Measurements from ENCODE around the gene KIF1A.
"Not testable (repeated sequence)": the region's sequence is repeated elsewhere in the genome, so short reads cannot be mapped to it uniquely, and the experiment has no call there.

KIF1A gene

DNA sequence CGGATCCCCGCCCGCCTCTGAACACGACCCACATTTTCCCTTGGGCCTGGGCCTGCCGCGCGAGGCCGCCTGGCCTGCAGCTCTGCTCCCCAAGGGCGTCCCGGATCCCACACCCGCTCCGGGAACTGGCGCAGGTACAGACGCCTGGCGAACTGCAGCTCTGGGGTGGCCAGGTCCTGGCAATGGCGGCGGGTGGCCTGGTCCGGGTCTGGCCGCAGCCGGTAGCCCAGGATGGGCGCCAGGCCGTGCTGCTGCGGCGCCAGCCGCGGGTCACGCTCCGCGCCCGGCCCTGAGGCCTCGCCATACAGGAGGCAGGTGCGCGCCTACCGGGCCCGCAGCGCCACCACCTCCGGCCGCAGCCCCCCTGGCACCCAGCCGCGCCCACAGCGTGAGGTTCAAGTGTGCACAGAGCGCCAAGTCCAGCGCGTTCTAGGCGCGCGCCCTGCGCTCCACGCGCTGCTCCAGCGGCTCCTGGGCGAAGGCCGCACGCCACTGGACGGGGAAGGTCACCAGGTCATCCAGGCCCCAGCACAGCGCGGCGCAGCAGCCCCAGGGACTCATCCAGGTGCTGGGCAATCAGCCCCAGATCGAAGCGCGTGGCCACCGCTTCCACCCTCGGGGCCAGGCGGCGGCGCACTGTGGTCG is 118.8 kb downstream of the KIF1A start:
- no peak for DNase-seq

DNA sequence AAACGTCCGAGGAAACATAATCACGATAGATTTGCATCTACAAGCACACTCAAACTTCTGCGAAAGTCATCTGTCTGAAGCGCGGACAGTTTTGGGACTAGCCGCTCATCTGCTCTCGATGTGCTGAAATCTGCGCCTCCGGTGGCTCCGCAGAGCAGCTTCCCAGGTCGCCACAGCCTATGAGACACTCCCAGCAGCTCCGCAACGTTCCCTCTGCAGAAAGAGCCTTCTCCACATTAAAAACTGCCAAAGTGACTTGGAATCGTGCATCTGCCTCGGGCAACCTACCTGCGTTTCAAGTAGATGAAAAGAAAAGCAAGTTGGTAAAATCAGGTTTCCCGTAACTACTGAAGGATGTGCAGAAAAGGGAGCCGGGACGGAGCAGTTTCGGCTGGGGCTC is 119.4 kb downstream of the KIF1A start:
- not testable (repeated sequence) for DNase-seq

DNA sequence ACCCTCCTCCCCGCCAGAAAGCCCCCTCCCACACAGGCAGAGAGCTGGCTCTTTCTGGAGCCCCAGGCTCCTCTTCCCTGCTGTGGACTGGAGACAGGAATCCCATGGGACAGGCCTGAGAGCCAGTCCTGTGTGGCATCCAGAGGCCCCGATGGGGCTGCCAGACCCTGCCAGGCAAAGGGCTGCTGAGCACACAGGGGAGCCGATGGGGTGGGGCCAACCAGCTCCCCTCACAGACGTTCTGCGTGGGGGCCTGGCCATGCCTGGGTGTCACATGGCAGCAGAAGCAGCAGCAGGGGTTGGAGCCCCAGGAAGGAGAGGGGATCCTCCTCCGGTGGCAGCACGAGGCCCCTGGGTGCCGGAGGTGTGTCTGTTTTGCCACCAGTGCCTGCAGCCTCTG is 120.2 kb downstream of the KIF1A start:
- not testable (repeated sequence) for DNase-seq

DNA sequence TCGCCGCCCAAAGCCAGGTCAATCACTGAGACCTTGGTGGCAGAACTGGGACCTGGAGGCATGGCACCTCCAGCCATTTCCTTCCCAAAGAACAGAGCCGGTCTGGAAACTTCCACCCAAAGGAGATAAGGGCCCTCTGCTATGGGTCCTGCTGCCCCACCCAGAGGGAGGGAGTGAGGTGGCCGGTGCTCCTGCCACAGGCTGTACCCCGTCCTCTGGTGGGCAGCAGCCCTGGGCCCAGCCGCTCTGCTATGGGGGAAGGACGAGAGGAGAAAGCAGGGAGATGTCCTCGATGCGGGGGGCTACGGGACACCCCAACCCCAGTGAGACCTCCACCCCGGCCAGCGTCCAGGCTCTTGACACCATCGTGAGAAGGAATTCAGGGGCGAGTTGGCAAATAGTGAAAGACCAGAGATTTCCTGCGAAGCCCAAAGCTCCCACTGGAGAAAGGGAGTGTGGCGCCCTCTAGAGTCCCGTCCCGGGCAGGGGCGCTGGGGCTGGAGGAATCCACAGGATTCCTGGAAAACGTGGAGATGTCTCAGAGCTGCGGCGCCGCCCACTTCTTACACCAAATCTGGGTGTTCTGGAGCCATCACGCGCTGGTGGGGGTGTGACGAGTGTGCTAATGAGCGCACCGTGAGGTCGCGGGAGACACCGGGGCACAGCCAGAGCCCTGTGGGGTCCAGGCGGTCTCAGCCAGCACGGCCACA is 121.0 kb downstream of the KIF1A start:
- not testable (repeated sequence) for DNase-seq

DNA sequence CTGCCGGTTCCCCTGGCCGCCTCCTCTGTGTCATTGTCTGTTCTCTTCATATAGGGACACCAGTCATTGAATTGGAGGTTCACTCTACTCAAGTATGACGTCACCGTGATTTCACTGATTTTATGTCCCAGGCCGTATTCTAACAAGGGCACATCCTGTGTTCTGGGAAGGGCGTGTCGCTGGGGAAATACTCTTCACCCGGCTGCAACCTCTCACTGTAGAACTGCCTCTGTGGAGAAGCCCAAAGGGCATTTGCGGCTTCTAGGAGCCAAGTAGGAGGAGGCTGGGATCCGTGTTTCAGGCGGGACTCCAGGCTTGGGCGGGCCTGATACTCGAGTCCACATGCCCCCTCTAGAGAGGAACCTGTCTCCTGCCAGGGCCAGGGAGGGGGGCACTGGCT is 123.5 kb downstream of the KIF1A start:
- DNase-seq = not testable (repeated sequence)

DNA sequence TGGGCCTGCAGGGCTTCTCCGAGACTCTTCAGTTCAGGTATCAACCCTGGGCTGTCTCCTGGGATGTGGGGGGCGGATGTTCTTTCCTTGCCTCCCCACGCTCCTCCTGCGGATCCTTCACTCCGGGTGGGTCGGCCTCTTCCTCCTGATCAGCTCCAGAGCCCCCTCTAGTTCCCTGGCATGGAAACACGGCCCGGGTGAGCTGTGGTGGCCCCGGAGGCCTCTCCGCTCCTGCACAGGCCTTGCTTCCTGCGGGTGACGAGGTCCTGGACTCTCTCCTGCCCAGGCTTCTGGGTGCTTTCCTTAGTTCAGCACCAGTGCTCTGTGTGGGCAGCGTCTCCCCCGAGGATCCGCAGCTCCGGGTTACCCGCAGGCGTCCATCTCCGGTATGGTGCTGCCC is 124.4 kb downstream of the KIF1A start:
- DNase-seq = not testable (repeated sequence)

DNA sequence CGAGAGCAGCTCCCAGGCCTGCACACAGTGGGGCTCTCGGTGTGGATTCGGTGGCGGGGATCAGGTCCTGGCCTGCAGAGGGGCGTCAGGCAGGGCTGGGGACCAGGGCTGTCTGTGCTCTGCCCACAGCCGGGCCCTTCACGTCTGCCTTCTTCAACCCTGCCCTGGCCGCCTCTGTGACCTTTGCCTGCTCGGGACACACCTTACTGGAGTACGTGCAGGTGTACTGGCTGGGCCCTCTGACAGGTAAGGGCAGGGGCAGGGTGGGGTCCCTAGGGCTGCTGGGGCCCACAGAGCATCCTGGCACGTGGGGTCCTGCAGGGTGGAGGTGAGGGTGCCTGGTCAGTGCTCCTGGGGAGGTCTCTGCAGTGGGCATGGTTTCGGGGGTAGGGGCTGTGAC is 125.7 kb downstream of the KIF1A start:
- not testable (repeated sequence) for DNase-seq

DNA sequence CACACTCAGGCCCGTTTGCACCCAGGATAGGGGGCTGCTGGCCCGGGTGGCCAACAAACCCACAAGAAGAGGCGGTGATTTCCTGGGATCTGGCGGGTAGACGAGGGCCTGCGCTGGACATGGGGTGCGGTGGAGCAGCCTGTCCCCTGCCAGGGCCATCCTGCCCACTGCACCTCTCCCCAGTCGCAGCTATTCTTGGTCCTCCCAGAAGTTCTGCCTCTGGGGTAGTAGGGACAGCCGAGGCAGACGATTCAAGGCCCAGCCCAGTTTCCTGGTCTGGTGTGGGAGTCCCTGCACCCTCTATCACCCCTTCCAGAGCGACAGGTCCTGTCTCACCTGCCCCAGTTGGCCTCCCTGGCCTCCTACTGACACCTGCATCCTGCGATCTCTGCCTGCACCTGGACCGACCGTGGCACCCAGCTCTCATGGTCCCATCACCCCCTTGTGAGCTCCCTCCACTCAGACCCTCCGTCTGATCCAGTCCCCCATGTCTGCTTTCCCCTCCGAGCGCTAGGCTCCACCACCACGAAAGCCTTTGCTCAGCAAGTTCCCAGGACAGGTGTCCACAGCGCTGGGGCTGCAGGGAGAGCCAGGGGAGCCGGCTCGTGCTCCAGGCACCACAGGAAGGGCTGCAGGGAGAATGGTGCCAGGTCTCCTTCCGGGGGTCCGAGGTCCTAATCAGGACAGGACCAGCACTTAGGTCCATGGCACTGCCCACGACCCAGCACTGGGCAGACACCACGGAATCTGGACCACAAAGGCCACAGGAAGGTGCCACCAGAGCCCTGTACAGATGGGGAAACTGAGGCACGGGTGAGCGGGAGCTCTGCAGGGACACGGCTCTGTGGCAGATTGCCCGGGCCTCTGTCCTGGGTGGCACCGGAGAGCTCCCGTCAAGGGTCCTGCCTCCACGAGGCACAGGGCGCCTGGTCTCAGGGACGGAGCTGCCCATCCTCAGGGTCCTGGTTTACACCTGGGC is 127.1 kb downstream of the KIF1A start:
- DNase-seq = not testable (repeated sequence)

DNA sequence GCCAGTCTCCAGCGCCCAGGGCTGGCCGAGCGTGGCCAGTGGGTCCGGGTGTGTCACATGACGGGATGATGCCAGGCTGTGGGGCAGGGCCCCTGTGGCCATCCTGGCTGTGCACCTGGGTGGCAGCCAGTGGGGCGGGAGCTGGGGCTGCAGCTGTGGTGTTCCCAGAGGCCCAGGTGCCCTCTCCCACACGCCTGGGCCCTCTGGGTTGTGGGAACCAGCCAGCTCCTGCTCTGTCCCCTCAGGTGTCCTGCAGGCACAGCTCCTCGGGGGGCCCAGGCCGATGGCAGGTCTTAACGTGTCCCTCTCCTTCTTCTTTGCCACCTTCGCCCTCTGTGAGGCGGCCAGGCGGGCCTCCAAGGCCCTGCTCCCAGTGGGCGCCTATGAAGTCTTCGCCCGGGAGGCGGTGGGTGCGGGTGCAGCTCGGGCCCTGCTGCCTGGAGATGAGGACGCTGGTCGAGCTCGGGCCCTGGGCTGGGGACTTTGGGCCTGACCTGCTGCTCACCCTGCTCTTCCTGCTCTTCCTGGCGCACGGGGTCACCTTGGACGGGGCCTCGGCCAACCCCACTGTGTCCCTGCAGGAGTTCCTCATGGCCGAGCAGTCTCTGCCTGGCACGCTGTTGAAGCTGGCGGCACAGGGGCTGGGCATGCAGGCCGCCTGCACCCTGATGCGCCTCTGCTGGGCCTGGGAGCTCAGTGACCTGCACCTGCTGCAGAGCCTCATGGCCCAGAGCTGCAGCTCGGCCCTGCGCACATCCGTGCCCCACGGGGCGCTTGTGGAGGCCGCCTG is 128.2 kb downstream of the KIF1A start, which contains the start of gene AQP12A:
AQP12A (plus strand) TSS at position 236 of the 790 bp plus-strand sequence; CDS start at position 284, 48 bp downstream.
- DNase-seq = not testable (repeated sequence)

DNA sequence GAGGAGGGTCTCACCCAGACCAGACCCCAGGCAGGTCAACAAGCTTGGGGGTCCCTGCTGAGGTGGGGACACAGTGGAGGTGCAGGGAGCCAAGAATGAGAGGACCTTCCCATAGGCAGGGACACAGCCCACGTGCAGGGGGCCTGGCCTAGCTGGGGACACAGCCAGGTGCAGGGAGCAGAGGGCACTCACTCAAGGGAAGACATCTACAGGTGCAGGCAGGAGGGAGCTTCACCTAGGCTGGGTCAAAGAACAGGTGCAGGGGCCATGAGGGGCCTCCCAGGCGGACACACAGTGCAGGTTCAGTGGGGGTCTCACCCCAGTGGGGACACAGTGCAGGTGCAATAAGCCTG is 129.0 kb downstream of the KIF1A start:
- not testable (repeated sequence) for DNase-seq

DNA sequence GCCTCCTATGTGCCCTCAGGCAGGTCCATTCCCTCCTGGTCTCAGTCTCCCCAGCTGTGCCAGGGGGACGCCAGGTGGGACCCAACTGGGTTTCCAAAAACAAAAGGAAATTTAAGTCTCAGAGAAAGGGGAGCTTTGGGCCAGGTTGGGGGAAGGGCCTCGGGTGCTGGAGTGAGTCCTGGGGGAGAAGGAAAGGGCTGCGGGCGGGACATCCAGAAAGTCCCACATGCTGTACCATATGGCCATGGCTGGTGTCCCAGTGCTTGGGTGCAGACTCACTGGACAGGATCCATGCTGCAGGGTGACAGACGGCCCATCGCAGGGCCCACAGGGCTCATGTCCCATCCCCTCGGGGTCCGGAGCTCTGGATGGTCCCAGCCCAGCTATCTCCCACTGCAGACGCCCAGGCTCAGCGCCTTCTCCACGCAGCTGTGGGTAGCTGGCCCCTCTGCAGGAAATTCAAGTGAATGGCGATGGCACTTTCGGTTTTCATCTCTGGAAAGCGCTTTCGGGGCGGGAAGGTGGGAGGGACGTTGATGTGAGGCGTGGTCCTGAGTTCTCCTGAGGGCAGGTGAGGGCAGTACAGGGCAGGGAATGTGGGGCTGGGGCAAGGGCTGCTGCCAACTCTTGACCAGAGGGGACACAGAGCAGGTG is 129.5 kb downstream of the KIF1A start:
- DNase-seq = not testable (repeated sequence)

DNA sequence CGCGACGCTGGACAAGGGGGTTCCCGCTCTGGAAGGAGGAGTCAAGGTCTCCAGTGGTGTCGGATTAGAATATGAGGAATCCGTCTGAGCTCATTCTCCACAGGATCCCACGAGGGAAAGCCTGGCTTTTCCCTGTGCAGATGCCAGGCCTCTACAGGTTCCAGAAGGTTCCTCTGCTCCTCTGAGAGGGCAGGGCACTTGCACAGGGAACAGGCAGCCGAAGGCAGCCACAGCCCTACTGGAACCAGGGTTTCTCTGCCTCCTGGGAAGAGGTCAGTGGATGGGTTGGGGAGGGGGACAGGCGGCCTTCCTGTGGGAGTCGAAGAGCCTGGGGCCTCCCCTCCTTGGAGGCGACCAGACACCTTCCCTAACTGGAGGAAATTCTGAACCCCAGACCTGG is 130.0 kb downstream of the KIF1A start:
- peak in 1 of 4 experiments; percentile 1 for DNase-seq

DNA sequence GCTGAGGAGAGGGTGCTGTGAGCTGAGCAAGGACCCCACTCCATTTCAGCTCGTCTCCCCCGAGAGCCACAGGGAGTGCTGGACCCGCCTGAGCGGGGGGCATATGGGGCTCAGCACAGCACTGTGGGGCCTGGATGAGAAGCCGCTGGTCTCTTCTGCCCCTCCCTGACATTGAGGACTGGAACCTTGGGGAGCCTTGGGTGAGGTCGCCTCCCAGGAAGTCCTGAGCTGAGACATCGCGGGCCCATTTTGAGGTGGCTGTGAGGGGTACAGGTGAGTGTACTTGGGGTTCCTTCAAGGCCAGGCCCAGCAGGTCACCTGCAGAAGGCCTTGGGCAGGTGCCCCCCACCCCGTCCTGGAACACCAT is 131.5 kb downstream of the KIF1A start:
- DNase-seq = no peak

DNA sequence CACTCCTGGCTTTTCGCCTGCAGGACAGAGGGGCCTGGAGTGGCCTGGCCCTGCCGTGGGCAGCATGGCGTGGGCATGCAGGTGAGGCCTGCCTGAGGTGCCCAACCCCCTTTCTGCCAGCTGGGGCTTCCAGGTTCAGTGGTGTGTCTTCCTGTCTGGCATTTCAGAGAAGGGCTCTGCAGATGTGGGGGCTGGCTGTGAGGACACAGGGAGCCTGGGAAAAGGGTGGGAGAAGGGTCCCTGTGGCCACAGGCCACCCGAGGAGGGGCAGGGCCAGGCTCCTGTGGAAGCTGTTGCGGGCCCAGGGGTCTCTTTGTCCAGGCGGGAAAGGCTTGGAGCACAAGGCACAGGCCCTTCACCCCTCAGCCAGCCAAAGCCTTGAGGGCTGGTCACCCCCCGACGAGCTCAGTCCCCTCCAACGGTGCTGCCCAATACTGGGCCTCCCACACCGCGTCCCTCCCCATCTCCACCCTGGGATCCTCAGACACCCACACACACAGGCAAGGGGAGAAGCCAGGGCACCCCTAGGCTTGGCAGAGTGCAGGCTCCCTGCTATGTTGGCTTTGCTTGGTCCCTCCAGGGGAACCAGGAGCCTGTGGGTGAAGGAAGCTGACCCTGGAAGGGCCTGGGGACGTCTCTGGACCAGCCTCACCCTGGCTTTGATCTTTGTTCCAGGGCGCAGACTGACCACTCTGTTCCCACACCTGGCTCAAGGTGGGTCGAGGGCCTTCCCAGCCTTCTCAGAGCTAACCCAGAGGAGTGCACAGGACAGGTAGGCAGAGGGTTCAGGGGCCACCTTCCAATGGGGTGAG is 132.1 kb downstream of the KIF1A start:
- no peak for DNase-seq

DNA sequence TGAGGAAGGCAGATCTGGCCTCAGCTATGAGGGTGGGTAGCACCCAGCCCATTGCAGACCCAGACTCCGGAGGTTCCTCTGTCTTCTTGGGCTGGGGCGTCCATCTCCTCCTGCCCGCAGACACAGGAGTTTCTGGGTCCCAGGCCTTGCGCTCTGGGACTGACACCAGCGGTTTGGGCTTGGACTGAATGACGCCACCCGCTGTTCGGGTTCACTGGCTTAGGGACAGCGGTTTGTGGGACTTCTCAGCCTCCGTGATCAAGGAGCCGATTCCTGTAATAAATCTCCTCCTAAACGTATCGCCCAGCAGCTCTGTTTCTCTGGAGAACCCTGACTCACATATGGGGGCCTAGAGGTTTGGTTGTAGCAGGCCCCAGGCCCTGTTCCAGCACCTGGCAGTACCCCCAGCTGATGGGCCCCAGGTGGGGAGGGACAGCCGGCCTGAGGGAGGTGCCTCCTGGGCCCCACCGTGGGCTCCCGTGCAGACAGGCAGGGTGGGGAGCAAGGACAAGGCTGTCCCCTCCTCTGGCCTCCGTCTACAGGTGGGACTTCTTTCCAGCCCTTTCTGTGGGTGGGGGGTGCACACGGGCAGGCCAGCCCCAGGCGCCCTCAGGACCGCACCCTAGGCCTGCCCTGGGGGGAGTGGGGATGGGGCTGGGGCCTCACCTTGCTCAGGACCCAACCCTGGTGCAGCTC is 132.8 kb downstream of the KIF1A start:
- DNase-seq = no peak

DNA sequence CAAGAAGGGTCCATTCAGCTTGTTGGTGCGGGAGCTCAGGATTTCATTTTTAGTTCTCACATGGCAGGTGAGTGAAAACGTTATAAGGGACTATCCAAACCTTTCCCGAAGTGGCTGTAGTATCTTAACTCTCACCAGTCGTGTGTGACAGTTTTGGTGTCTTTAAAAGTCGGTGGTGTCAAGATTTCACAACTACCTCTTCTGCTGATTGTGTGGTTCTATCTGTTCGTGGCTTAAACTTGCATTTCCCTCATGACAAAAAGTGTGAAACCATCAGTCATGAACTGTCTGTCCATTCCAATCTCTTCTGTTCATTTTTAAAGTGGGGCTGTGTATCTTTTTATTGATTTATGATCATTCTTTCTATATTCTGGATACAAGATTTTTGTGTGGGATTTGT is 133.6 kb downstream of the KIF1A start:
- peak in 1 of 4 experiments; percentile 21 for DNase-seq

DNA sequence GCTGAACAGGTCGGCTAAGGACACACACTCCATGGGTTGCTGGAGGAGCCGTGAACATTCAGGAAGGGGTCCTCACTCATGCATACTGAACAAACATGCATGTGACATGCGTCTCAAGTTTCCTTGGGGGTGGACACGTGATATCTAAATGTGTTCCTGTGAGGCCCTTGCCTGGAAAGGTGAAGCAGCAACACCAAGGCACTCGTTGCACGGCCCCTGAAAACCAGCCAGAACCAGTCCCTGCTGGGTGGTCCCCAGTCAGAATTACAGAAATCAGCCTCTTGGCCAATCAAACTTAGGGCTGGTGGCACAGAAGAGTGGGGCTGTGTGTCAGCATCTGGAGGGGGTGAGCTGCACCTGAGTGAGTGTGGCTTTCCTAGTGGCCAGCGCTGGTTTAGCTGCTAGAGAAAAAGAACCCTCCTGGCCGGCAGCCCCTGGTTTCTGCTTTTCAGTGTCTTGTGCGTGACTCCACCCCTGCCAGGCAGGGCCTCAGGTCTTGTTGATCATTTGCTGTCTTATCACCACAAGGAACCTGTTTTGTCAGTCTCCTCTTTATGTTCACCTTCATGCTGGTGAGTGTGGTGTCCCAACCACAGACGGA is 134.1 kb downstream of the KIF1A start:
- DNase-seq = no peak

DNA sequence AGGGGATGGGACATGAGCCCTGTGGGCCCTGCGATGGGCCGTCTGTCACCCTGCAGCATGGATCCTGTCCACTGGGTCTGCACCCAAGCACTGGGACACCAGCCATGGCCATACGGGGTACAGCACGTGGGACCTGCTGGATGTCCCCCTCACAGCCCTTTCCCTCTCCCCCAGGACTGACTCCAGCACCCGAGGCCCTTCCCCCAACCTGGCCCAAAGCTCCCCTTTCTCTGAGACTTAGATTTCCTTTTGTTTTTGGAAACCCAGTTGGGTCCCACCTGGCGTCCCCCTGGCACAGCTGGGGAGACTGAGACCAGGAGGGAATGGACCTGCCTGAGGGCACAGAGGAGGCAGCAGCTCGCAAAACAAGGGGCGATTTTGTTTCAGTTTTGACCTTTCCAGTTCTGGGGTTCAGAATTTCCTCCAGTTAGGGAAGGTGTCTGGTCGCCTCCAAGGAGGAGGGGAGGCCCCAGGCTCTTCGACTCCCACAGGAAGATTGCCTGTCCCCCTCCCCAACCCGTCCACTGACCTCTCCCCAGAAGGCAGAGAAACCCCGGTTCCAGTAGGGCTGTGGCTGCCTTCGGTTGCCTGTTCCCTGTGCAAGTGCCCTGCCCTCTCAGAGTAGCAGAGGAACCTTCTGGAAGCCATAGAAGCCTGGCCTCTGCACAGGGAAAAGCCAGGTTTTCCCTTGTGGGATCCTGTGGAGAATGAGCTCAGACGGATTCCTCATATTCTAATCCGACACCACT is 135.9 kb downstream of the KIF1A start:
- not testable (repeated sequence) for DNase-seq

Measured in suppressor macrophage (primary cell).